ENCODE measurements around the gene RBP2.
"Not testable (repeated sequence)": the region's sequence is repeated elsewhere in the genome, so short reads cannot be mapped to it uniquely, and the experiment has no call there.

DNA sequence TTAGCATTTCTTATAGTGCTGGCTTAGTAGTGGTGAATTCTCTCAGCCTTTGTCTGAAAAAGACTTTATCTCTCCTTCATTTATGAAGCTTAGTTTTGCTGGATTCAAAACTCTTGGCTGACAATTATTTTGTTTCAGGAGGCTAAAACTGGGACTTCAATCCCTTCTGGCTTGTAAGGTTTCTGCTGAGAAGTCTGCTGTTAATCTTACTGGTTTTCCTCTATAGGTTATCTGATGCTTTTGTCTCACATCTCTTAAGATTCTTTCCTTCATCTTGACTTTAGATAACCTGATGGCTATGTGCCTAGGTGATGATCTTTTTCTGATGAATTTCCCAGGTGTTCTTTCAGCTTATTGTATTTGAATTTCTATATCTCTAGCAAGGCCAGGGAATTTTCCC is 63.4 kb downstream of the RBP2 start:
- TF ChIP-seq, protein P1, sequence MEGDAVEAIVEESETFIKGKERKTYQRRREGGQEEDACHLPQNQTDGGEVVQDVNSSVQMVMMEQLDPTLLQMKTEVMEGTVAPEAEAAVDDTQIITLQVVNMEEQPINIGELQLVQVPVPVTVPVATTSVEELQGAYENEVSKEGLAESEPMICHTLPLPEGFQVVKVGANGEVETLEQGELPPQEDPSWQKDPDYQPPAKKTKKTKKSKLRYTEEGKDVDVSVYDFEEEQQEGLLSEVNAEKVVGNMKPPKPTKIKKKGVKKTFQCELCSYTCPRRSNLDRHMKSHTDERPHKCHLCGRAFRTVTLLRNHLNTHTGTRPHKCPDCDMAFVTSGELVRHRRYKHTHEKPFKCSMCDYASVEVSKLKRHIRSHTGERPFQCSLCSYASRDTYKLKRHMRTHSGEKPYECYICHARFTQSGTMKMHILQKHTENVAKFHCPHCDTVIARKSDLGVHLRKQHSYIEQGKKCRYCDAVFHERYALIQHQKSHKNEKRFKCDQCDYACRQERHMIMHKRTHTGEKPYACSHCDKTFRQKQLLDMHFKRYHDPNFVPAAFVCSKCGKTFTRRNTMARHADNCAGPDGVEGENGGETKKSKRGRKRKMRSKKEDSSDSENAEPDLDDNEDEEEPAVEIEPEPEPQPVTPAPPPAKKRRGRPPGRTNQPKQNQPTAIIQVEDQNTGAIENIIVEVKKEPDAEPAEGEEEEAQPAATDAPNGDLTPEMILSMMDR (IDR thresholded peaks at IDR 0.05) = not testable (repeated sequence)
- TF ChIP-seq ZFX (IDR thresholded peaks at IDR 0.05; ENCODE audit: borderline replicate concordance) = not testable (repeated sequence)
